Spleen (tissue), 7 donors: ENCODE results near the gene PAK1.

ENCODE experiments used
- CTCF ChIP-seq, 11 experiments: fragments of 200-600 bp in 7 of 11; fragments of 450-650 bp in 4 of 11; sonication (generic) in 4 of 11; IDR thresholded peaks in 8 of 11; conservative IDR thresholded peaks in 3 of 11; 1 replicate in 7 of 11; 2 replicates in 4 of 11; pipeline versions ENCODE4 v1.4.0 to v1.8.0; 2016 to 2021; ENCODE audit warnings: antibody characterized with exemption in 11 of 11, inconsistent platforms in 4 of 11, mild to moderate bottlenecking in 1 of 11
- POLR2A ChIP-seq, 3 donors: fragments of 450-650 bp; IDR thresholded peaks; one replicate each; pipeline ENCODE4 v1.5.1; 2017; ENCODE audit warnings: antibody characterized with exemption in 3 of 3, mild to moderate bottlenecking in 1 of 3
- donor health status: DM: no; HTN: no; CAD: no; lungs with moderate emphysema.
- donor health status: DM: no; HTN: no; CAD: no.
- donor health status: DM: no; HTN: no; CAD: no.

GRCh38 chr11:77392842-77393241 lies 81.1 kb downstream of the PAK1 start:
- no peak for TF ChIP-seq CTCF (IDR thresholded peaks at IDR 0.05 in 8 of 11, conservative IDR thresholded peaks at IDR 0.05 in 3 of 11)
- TF ChIP-seq POLR2A (IDR thresholded peaks at IDR 0.05): no peak
